Stimulated activated effector memory CD8-positive, alpha-beta T cell treated with anti-CD3 and anti-CD28 coated beads, Interleukin-12 subunit alpha, Interleukin-12 subunit beta, amount 100 ng/mL, for 72 hours (primary cell): Measurements from ENCODE around the gene NDUFA13.

Experiments
- ATAC-seq: fragments of 150-1000 bp; cut with Tn5 transposase; 2 replicates; pipeline ENCODE4 v1.10.0; 2021
- DNase-seq, 2 donors: peaks; one replicate each; pipeline ENCODE4 v3.0.0; 2021 to 2022; ENCODE audit warnings: low spot score in 2 of 2
- H3K27ac Mint-ChIP-seq: one replicate; pipeline ENCODE4 v1.8.0; 2022; ENCODE audit warnings: mild to moderate bottlenecking, mixed read lengths
- H3K36me3 Mint-ChIP-seq: one replicate; pipeline ENCODE4 v1.8.0; 2022; ENCODE audit warnings: mild to moderate bottlenecking, mixed read lengths
- H3K4me1 Mint-ChIP-seq: one replicate; pipeline ENCODE4 v1.8.0; 2022; ENCODE audit warnings: mixed read lengths
- H3K4me3 Mint-ChIP-seq: one replicate; pipeline ENCODE4 v1.8.0; 2022; ENCODE audit warnings: mild to moderate bottlenecking, mixed read lengths
- H3K9me3 Mint-ChIP-seq: one replicate; pipeline ENCODE4 v1.8.0; 2022; ENCODE audit warnings: mixed read lengths

Gene NDUFA13

GRCh38 chr19:19486343-19487076, 29.5 kb upstream of the NDUFA13 start:
- peaks cover 58% of the 10 kb centered on the region for H3K36me3 Mint-ChIP-seq
- H3K4me1 Mint-ChIP-seq, result peaks cover 70% of the 10 kb centered on the region
- H3K27ac Mint-ChIP-seq, result peak overlapping the region; percentile 97
- DNase-seq (no peak), ATAC-seq (no peak)
- no peak overlapping the region for H3K4me3 Mint-ChIP-seq
- H3K9me3 Mint-ChIP-seq, result no peaks in the 10 kb centered on the region

GRCh38 chr19:19487077-19487949, 28.7 kb upstream of the NDUFA13 start:
- Mint-ChIP-seq H3K4me3 (peak overlapping the region; percentile 19), H3K9me3 (no peaks in the 10 kb centered on the region), H3K27ac (peak overlapping the region; percentile 97), H3K4me1 (peaks cover 64% of the 10 kb centered on the region), H3K36me3 (peaks cover 57% of the 10 kb centered on the region)
- DNase-seq, result no peak
- no peak for ATAC-seq

- DNase-seq (no peak), ATAC-seq (no peak)
- Mint-ChIP-seq H3K9me3 (no peaks in the 10 kb centered on the region), H3K4me1 (peaks cover 56% of the 10 kb centered on the region), H3K4me3 (peak overlapping the region; percentile 58), H3K36me3 (peaks cover 57% of the 10 kb centered on the region), H3K27ac (peak overlapping the region; percentile 97)
These were observed 27.8 kb upstream of the NDUFA13 start for GRCh38 chr19:19487950-19488874.

- H3K27ac Mint-ChIP-seq, result peak overlapping the region; percentile 97
- H3K9me3 Mint-ChIP-seq, result no peaks in the 10 kb centered on the region
- ATAC-seq (peak; percentile 92), DNase-seq (peak; percentile 56 to 89)
- peak overlapping the region; percentile 58 for H3K4me3 Mint-ChIP-seq
- peaks cover 57% of the 10 kb centered on the region for H3K36me3 Mint-ChIP-seq
- peaks cover 54% of the 10 kb centered on the region for H3K4me1 Mint-ChIP-seq
These were observed 26.9 kb upstream of the NDUFA13 start for GRCh38 chr19:19488875-19489690.

- Mint-ChIP-seq H3K9me3 (no peaks in the 10 kb centered on the region), H3K4me1 (peaks cover 56% of the 10 kb centered on the region), H3K27ac (peak overlapping the region; percentile 97), H3K36me3 (peaks cover 57% of the 10 kb centered on the region), H3K4me3 (peak overlapping the region; percentile 58)
- no peak for ATAC-seq
- no peak for DNase-seq
These were observed 26.2 kb upstream of the NDUFA13 start for GRCh38 chr19:19489804-19490204.

GRCh38 chr19:19490214-19490968, 25.6 kb upstream of the NDUFA13 start:
- ATAC-seq (peak; percentile 31), DNase-seq (peak; percentile 65 to 88)
- H3K36me3 Mint-ChIP-seq, result peaks cover 62% of the 10 kb centered on the region
- no peaks in the 10 kb centered on the region for H3K9me3 Mint-ChIP-seq
- peaks cover 52% of the 10 kb centered on the region for H3K4me1 Mint-ChIP-seq
- peak overlapping the region; percentile 58 for H3K4me3 Mint-ChIP-seq
- peak overlapping the region; percentile 97 for H3K27ac Mint-ChIP-seq

GRCh38 chr19:19491321-19492025, 24.6 kb upstream of the NDUFA13 start:
- ATAC-seq (no peak), DNase-seq (no peak)
- Mint-ChIP-seq H3K4me3 (no peak overlapping the region), H3K36me3 (peaks cover 70% of the 10 kb centered on the region), H3K4me1 (peaks cover 48% of the 10 kb centered on the region), H3K27ac (no peak overlapping the region), H3K9me3 (no peaks in the 10 kb centered on the region)

GRCh38 chr19:19492026-19492610, 23.9 kb upstream of the NDUFA13 start:
- Mint-ChIP-seq H3K9me3 (no peaks in the 10 kb centered on the region), H3K36me3 (peaks cover 73% of the 10 kb centered on the region), H3K4me1 (peaks cover 41% of the 10 kb centered on the region), H3K4me3 (no peak overlapping the region), H3K27ac (no peak overlapping the region)
- ATAC-seq (no peak), DNase-seq (no peak)

- Mint-ChIP-seq H3K4me3 (no peak overlapping the region), H3K27ac (peak overlapping the region; percentile 26)
These were observed 22.0 kb upstream of the NDUFA13 start for GRCh38 chr19:19493841-19494546.

GRCh38 chr19:19495614-19496603, 20.1 kb upstream of the NDUFA13 start:
- Mint-ChIP-seq H3K4me1 (peaks cover 5% of the 10 kb centered on the region), H3K9me3 (no peaks in the 10 kb centered on the region), H3K27ac (peak overlapping the region; percentile 76), H3K4me3 (no peak overlapping the region), H3K36me3 (peaks cover 95% of the 10 kb centered on the region)
- ATAC-seq (no peak), DNase-seq (no peak)

More at GRCh38 chr19:19493841-19494546, 22.0 kb upstream of the NDUFA13 start:
- peaks cover 83% of the 10 kb centered on the region for H3K36me3 Mint-ChIP-seq
- ATAC-seq, result no peak
- no peak for DNase-seq
- no peaks in the 10 kb centered on the region for H3K9me3 Mint-ChIP-seq
- peaks cover 23% of the 10 kb centered on the region for H3K4me1 Mint-ChIP-seq

- Mint-ChIP-seq H3K27ac (peak overlapping the region; percentile 52), H3K9me3 (no peaks in the 10 kb centered on the region), H3K4me1 (peaks cover 5% of the 10 kb centered on the region), H3K36me3 (peaks cover 97% of the 10 kb centered on the region), H3K4me3 (no peak overlapping the region)
- DNase-seq (no peak), ATAC-seq (no peak)
These were observed 17.6 kb upstream of the NDUFA13 start for GRCh38 chr19:19498255-19498991.
